ENCODE results near the gene GPR148.

Gene GPR148

DNA sequence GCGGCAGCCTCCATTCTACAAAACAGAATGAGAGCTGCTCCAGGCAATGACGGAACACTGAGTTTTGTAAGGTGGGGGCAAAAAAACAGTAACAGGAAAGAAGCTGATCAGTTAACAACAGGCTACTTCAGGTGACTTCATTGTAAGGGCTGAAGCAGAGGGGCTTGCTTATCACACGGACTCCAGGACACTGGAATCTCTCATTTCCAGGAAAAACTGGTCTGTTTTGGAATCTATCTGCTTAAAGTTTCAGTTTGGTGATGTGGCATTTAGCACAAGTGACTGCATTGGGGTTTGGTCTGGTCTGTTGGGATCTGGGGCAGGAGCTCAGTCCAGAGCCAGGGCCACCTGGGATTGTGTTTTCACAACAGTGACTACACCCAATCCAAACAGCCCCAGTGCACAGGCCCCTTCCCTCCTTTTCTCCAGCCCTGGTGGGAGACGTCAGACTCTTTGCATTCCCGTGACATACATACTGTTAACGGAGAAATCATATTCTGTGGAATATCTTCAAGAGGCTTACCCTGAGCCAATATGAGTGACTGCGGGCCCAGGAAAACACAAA lies 40.6 kb downstream of the GPR148 start:
- no peak for DNase-seq (ENCODE audit: low spot score)

DNA sequence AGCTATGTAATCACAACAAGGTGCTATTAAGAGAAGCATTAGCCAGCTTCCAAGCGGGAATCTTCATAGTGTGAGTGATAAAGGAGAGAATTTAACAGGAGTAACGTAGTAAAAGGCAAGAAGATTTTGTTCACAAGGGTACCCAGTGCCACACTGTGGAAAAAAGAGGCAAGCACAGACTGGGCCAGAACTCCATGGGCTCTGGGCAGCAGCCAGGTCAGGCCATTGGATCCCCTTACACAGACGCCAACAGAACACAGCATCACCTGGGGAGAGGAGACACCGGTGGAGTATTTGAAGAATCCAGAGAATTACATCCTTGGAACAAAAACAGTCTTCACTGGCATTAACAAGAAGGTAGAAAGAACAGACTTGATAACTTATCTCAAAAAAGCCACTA lies 47.7 kb downstream of the GPR148 start:
- DNase-seq (ENCODE audit: low spot score) = no peak

DNA sequence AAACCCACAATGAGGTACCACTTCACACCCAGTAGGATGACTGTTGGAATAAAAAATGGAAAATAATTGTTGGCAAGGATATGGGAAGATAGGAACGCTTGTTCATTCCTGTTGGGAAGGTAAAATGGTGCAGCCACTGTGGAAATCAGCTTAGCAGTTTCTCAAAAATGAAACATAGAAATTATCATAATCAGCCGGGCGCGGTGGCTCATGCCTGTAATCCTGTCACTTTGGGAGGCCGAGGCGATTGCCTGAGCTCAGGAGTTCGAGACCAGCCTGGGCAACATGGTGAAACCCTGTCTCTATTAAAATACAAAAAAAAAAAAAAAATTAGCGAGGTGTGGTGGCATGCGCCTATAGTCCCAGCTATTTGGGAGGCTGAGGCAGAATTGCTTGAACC lies 49.9 kb downstream of the GPR148 start:
- no peak for DNase-seq (ENCODE audit: low spot score)

Measured in RKO (cell line).